DMS153 treated with DMSO at 0.1 percent for 48 hours (cell line): ENCODE measurements around the gene STAP1.

Experiments used
- DNase-seq: peaks from one replicate; lab custom pipeline; 2025; ENCODE audit not compliant: unreplicated experiment; lab: John Stamatoyannopoulos, UW

Gene STAP1

GRCh38 chr4:67555447-67555846 is 3.1 kb upstream of the STAP1 start:
- DNase-seq = no peak

- DNase-seq = no peak
Observed at GRCh38 chr4:67556436-67556835, 2.1 kb upstream of the STAP1 start.

- no peak for DNase-seq
Observed at GRCh38 chr4:67565284-67565683, 6.8 kb downstream of the STAP1 start.

GRCh38 chr4:67566335-67566734 is 7.8 kb downstream of the STAP1 start:
- DNase-seq = no peak

GRCh38 chr4:67568820-67569219 is 10.3 kb downstream of the STAP1 start:
- DNase-seq = no peak

GRCh38 chr4:67570537-67570936 is 12.0 kb downstream of the STAP1 start:
- no peak for DNase-seq

- no peak for DNase-seq
Observed at GRCh38 chr4:67571975-67572374, 13.4 kb downstream of the STAP1 start.

- no peak for DNase-seq
Observed at GRCh38 chr4:67573193-67573592, 14.7 kb downstream of the STAP1 start.

- DNase-seq = peak; percentile 86
Observed at GRCh38 chr4:67575232-67576058, 16.9 kb downstream of the STAP1 start.

GRCh38 chr4:67576059-67576466 is 17.5 kb downstream of the STAP1 start:
- no peak for DNase-seq

- no peak for DNase-seq
Observed at GRCh38 chr4:67576538-67576937, 18.0 kb downstream of the STAP1 start.

GRCh38 chr4:67580577-67580976 is 22.1 kb downstream of the STAP1 start:
- DNase-seq = no peak

GRCh38 chr4:67581208-67581857 is 22.8 kb downstream of the STAP1 start:
- DNase-seq = no peak

GRCh38 chr4:67581913-67582312 is 23.4 kb downstream of the STAP1 start:
- DNase-seq = no peak

GRCh38 chr4:67584496-67584895 is 26.0 kb downstream of the STAP1 start:
- no peak for DNase-seq

- DNase-seq = no peak
Observed at GRCh38 chr4:67587156-67587555, 28.6 kb downstream of the STAP1 start.

GRCh38 chr4:67593741-67594175 is 35.2 kb downstream of the STAP1 start:
- DNase-seq = no peak

- no peak for DNase-seq
Observed at GRCh38 chr4:67603310-67604028, 44.9 kb downstream of the STAP1 start.

- DNase-seq = no peak
Observed at GRCh38 chr4:67604029-67604381, 45.5 kb downstream of the STAP1 start.

- DNase-seq = no peak
Observed at GRCh38 chr4:67604749-67605148, 46.2 kb downstream of the STAP1 start.

GRCh38 chr4:67608027-67608426 is 49.5 kb downstream of the STAP1 start:
- no peak for DNase-seq

GRCh38 chr4:67614186-67614585 is 55.7 kb downstream of the STAP1 start:
- DNase-seq = no peak
